OCI-LY3 (cell line): ENCODE measurements around the gene NSL1.

ENCODE experiments used
- CTCF ChIP-seq: fragments of 200-600, 300-600 bp; sonication (generic); IDR thresholded peaks from 2 replicates; pipeline ENCODE4 v1.5.1; 2014; ENCODE audit warnings: antibody characterized with exemption, low read length, low read depth
- EZH2phosphoT487 ChIP-seq: fragments of 200-600 bp; shearing (Covaris generic); IDR thresholded peaks from 2 replicates; pipeline ENCODE4 v1.6.1; 2018; ENCODE audit warnings: antibody characterized with exemption, mixed run types, low read depth

- TF ChIP-seq CTCF (no peak), EZH2phosphoT487 (no peak)
Observed at GRCh38 chr1:212692774-212693644, 98.6 kb downstream of the NSL1 start.
